ENCODE results near the gene NPHP4. TPM values are rescaled to one million over a fixed set of nuclear protein-coding genes. Genes with fewer than 3 reads are reported as not detected.
A peak's percentile ranks its signal among the peaks of the same experiment; 100 is the strongest.

Gene NPHP4
- total RNA-seq, 1 experiment from 2014 or later = 1.9 TPM

DNA sequence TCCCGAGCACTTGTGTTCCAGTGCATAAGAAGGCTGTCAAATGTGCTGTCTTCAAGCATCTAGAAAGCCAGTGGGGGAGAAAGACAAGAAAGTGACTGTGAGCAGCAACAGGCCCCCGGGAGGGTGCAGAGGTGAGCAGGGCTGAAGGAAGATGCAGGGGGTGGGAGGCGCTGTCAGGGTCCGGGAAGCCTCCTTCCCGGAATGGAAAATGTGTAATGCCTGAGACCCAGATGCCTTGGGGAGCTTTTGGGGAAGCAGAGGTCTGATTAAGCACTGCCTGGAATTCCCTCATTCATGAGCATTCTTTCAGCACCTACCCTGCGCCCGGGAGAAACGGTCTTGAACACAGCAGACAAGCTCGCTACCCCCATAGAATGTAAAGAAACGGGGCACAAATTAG is 1.3 kb downstream of the NPHP4 start:
- no peak for DNase-seq (ENCODE audit: low spot score)

DNA sequence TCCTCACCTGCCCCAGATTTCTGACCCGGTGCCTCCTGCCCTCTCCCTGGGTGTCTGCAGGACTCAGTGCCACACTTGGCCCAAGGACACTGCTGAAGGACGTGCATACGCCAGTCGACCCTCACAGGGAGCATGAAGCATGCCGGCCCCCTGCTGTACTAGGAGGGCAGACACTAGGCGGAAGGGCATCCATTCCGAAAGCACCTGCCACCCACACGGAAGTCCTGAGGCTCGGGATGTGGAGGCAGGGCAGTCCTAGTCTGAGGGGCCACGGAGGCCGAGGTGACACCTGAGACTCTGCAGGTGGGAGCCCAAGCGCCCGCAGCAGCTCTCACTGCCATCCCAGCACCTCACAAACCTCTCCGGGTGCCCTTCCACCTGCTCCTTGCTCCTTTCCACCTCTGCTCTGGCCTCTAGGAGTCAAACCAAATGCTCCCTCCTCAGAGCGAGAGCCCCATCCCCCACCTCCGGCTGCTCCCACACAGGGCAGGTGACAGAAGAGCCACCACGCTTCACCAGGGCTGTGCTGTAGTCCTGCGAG is 2.4 kb downstream of the NPHP4 start:
- DNase-seq (ENCODE audit: low spot score) = no peak

DNA sequence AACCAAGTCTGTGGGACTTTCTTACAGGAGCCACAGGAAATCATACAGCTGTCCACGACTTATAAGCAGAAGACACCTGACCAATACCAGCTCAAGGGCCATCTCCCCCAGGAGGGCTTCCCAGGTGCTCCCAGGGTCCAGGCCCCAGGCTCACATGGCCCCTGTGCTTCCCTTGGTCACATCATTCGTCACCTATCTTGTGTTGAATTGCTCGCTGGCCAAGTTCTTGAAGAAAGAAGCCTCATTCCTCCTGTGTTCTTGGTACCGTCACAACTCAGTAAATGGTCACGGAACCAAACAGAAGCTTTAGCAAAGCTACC is 3.0 kb downstream of the NPHP4 start:
- no peak for DNase-seq (ENCODE audit: low spot score)

DNA sequence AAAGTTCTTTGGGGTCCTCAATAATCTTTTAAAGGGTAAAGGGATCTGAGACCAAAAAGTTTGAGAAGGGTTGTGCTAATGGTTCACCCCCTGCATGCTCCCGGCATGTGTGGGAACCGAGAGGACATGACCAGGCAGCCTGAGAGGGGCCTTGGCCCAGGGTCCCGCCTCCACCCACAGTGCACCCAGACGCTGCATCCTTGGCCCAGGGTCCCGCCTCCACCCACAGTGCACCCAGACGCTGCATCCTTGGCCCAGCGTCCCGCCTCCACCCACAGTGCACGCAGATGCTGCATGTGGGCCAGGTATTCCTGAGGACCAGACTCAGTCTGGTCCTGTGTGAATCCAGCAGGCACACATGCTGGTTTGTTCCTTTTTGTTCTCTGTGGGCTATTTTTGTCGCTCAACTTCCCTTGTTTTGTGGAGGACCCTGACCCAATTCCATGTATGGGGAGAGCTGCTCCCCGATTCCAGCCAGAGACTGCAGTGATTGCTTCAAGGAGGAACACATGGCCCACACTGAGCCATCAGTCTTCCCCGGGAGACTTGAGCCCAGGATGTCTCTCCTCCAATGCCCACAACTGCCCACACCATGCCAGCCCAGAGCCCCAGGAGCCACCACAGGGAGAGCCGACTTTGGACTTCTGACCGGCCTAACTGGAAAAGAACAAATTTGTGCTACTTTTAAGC is 3.5 kb downstream of the NPHP4 start:
- no peak for DNase-seq (ENCODE audit: low spot score)

DNA sequence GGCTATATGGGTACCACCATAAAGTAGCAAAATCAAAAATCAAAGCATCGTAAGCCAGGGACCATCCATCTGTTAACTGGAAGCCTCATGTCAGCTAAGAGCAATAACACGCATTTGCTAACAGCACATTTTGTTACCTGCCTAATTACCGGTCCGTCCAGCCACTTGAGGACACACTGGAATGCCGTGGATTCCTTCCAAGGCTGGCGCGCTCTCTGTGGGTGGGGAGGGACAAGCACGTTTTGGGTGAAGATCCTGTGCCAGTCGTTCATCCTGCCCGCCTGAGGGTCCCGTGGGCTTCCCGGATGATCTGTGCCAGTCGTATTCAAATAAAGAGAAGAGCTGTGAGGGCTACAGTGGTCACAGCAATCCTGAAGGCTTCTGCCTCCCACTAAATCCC is 6.2 kb downstream of the NPHP4 start:
- no peak for DNase-seq (ENCODE audit: low spot score)

DNA sequence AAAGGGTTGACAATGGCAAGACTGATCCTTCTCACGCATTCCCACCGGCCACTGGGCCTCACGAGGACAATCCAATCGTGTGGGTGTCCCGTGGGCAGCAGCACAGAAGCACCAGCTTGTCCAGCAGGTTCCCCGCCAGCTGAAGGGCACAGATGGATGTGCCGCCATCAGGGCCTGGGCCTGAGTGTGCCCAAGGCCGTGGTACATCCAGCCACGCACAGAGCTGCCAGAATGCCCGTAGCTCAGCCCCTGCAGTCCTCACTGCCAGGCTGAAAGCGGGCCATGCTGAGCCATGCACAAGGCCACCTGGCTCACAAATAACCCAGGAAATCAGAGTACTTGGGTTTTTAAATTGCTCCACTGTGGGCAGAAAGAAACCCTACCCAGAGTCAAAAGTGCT is 7.0 kb downstream of the NPHP4 start:
- DNase-seq (ENCODE audit: low spot score) = no peak

DNA sequence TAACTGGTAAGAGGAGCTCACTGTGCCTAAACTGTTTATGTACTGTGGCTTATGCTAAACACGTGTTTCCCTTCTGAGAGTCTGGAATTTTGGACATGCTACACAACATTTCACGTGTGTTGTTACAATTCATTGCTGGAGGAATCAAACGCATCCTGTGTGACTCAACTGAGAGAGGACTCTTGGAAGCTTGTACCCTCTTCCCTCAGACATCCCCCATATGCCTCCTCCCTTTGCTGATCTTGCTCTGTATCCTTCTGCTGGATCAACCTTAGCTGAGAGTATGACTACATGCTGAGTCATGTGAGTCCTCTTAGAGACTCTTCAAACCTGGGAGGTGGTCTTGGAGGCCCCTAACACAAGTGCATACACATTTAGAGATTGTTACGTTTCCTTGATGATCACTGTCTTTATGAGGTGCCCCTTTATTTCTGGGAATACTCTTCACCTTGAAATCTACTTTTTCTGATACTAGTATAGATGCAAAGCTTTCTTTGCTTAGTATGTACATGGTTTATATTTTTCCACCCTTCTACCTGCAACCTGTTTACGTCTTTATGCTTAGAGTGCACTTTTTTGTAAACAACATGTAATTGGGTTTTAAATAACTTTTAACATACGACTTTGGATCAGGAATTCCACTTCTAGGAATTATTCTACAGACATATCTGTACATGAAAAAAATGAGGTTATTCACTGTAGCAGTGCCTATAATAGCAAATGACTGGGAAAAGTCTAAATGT is 8.7 kb downstream of the NPHP4 start:
- DNase-seq (ENCODE audit: low spot score) = peak; percentile 21

DNA sequence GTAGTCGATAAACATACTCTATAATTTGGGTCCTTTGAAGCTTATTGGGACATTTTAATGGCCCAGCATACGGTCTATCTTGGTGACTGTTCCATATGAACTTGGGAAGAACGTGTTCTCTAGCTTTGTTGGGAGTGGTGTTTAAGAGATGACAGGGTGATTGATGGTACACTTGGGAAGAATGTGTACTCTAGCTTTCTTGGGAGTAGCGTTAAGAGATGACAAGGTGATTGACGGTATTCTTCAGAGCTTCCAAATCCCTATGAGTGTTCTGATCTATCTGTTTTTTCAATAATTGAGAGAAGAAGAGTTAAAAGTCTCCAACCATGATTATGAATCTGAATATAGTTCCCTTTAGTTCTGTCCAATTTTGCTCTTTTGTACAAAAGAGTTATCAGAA is 9.4 kb downstream of the NPHP4 start:
- no peak for DNase-seq (ENCODE audit: low spot score)

DNA sequence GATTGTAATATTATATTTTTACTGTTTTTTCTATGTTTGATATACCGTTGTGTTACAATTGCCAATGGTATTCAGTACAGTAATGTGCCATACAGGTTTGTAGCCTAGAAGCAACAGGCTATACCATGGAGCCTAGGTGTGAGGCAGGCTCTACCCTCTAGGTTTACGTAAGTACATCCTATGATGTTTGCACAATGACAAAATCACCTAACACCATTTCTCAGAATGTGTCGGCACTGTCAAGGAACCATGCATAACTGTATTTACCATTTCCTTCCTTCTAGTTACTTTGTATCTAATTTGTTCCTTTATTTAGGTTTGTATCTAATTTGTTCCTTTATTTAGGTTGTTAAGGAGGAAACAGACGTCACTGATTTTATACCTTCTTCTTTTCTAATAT is 9.9 kb downstream of the NPHP4 start:
- DNase-seq (ENCODE audit: low spot score) = no peak

DNA sequence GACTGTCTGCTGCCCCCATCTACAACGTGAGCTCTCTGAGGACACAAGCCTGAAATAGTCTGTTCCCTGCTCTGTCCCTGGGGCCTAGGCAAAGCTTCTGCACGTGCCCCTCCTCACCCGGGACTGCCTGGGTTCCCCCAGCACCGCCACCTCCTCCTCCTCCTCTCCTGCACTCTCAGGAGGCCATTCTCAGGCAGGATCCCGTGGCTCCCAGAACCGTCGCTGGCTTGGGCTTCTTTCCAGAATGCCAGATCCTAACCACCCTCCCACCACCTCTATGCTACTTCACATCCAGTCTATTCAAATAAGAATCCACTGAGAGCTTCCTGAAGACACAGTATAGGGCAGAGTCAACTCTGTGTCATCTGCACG is 11.2 kb downstream of the NPHP4 start:
- DNase-seq (ENCODE audit: low spot score) = no peak

DNA sequence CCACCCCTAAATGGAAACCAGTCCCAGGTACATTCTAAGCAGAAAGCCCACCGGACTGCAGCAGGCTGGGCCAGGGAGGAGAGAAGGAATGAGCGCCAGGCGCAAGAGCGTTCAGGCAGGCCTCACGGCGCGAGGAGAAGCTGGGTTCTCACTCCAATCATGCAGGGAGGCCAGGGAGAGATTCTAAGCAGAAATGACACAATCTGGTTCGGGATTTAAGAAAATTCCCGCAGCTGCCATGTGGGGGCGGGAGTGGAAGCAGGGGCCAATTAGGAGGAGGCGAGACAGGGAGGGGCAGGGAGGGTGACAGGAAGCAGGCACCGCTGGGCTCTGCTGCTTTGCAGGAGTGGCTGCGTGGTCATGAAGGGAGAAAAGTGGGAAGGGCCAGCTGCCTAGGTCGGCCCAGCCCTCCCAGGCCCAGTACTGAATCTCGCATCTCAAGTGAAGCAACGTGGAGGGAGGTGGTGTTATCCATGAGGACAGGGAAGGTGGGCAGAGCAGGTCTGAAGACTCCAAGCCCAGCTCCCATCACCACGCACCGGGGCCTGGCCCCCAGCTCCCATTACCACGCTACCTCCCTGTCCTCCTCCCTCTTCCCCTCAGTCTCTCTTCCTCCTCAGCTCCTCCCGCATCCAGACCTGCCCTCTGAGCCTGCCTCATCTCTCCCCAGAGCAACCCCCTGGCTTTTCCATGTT is 11.8 kb downstream of the NPHP4 start:
- peak; percentile 63 for DNase-seq (ENCODE audit: low spot score)

DNA sequence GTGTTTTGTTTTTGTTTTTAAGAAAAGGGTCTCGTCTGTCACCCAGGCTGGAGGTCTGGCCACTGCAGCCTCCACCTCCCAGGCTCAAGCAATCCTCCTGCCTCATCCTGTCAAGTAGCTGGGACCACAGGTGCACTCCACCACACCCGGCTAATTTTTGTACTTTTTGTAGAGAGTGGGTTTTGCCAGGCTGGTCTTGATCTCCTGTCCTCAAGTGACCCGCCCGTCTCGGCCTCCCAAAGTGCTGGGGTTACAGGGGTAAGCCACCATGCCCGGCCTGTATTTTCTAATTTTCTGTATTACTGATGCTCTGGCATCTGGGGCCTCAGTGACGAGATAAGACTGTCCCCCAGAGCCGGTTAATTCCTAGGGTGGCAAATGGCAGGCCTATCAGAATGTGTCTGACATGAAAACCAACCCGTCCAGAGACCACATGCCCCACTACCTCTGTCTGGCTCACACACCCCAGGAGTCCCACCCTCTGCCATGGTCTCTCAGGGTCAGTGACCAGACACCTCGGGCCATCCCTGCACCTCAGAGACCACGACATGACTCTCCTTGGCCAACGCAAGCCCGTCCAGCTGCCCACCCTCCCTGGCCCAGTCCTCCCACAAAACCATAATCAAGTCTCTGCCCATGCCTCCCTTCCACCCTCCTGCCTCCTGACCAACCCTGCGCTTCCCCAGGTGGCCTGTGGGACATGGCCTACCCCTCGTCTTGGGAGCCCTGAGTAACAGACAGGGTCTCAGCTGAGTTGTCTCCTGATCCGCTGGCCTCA is 12.5 kb downstream of the NPHP4 start:
- no peak for DNase-seq (ENCODE audit: low spot score)

DNA sequence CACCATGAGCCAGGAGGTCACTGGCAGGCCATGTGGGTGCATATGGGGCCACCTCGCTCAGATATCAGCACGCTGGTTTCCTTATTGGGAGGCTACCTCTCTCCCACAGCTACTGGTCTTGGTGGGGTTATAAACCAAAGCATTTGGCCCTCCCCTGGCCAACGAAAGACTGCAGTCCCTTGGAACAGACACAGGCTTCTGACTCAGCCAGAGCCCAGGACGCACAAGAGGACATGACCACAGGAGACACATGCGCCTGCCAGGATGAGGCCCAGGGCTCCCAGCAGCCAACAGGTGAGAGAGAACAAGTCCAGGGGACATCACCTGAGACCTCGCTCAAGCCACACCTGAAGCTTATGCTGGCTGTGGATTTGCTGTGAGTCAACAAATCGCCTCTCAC is 13.8 kb downstream of the NPHP4 start:
- no peak for DNase-seq (ENCODE audit: low spot score)

DNA sequence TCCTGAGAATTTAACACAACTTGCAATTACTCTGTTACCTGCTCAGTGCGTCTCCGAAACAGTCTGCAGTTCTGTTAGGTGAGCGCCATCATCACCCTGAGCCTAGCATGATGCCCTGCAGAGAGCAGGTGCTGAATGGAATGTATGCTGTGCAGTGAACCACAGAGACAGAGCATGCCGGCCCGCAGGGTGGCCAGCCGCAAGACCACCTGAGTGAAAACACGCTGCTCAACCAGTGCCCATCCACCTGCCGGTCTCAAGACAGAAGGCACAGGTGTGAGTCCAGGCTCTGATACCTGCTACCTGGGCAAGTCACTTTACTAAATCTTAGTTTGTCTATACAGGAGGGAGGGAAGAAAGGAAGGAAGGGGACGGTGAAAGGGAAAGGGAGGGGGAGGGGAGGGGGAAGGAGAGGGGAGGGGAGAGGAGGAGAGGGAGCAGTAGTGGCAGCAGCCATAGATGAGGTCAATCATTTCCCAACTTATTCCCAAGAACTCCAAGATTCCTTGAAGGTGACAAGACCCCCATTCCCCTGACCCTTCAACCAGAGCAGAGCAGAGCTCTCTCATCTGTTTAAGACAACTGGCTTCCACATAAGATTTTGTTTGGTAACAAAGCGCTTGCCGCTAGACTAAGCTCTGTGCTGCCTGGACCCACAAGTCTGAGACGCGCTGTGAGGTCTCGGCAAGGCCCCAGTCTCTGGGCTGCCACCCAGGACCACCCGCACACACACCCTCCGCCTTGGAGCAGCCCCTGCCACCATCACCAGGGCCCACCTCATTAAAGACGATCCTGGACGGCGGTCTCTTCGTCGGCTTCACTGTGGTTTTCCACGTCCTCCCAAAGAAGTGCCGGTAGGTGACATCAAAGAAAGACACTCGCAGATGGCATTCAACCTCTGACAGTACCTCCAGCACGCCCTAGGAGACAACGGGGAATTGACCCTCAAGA is 14.5 kb downstream of the NPHP4 start:
- no peak for DNase-seq (ENCODE audit: low spot score)

DNA sequence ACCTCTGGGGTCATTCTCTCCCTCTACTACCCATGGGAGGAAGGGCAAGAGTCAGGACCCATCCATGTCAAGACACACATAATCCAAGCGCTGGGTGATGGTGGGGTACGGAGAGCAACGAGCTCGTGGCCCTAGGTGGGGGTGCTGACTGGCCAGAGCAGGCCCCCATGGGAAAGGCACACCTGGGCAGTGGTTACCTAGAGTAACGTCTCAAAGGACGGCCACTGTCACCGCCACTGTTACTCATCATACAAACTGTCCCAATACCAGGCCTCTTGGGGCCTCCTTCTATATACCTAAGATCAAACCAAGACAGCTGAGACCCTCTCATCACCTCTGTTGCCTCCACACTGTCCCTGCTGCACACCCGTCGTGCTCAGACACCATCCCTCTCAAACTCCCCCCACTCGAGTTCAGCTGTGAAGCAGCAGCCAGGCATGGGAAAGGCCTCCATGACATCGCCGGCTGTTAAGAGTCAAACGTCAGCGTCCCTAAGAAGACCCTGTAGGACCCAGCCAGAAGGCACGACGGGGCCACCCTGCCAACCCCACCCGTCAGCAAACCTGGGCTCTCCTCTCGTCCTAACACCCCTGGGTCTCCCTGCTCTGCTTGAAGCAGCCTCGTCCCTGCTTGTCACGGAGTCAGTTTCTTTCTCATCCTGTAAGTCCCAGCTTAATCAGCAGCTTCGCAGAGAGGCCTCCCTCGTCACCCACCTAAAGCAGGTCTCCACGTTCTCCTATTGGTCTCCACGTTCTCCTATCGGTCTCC is 15.3 kb downstream of the NPHP4 start:
- no peak for DNase-seq (ENCODE audit: low spot score)

DNA sequence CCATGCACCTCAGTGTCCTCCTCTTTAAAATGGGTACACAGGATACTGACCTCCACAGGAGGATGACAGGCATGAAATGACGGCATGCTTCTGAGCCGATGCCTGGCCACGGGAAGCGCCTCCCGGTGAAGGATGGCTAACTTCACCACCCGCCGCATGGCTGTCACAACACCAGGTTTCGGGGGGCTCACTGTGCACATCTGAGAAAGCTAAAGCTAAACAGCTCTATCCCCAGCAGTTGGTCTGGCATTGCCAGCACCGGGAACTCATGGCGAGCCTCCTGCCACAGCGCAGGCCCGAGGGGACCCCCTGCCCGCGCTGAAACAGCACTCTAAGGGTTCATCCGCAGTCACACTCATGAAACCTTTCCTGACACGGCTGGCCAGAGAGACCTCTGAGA is 16.0 kb downstream of the NPHP4 start:
- no peak for DNase-seq (ENCODE audit: low spot score)

DNA sequence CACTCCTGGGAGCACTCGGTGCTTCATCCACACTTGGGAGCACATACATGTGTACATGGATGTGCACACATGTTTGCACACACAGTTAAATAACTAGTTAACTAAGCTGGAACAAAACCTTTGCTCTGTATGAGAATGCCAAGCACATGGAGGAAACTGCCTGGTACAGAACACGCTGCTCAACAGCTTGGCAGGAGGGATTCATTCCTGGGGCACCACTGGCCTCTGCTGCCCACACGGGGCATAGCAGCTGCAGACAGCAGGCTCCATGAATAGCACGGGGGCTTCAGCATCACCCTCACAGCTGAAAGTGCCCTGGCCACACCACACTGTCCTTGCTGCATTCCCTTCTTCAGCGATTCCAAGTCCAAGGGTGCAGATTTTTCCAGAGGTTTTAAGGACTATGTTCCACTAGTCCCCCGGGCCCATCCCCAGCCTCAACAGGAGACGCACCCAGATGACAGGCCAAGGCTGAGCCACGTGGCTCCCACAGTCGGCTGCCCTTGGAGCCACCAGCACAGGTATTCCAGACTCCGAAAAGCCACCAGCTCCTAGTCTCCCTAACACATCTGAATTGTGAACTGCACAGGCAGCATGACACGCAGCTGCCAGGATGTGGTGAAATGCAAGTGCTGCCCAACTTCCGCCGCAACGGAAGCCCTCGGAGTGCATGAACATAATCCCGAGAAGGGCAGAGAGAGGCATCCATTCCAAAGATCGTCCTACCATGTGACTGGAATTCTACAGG is 16.9 kb downstream of the NPHP4 start:
- no peak for DNase-seq (ENCODE audit: low spot score)

DNA sequence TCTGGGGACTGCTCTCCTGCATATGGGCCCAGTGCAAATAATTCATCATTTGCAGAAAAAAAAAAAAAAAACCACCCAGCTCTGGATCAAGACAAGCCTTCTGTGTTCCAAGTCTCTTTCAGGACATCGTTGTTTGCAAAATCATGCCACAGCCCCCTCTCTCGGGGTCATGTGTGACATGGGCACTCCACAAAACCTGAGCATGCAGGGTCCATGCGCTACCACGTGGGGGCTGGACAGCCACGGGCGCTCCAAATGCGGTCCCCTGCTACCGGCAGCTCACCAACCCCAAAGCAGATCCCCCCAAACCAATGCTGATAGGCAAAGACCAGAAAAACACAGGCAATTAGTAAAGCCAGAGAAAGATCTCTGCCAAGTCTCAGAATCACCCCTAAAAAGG is 17.6 kb downstream of the NPHP4 start:
- no peak for DNase-seq (ENCODE audit: low spot score)

DNA sequence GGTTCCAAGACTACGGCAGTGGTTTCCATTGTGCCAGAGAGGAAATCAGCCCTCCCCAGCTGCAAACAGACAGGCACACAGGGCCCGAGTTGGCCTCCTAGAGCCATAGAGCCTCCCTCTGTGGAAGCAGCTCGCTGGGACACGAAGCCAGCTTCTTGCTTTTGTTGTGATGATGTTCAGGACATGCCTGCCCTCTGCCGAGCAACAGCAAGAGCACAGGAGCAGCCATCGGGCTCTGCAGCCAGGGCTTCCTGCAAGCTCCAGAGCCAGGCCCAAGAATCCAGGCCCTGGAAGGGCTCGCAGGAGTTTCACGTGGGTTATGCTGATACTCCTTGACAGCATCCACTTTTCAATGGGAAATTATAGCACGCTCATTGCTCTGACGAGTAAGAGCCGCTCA is 18.5 kb downstream of the NPHP4 start:
- DNase-seq (ENCODE audit: low spot score) = no peak

DNA sequence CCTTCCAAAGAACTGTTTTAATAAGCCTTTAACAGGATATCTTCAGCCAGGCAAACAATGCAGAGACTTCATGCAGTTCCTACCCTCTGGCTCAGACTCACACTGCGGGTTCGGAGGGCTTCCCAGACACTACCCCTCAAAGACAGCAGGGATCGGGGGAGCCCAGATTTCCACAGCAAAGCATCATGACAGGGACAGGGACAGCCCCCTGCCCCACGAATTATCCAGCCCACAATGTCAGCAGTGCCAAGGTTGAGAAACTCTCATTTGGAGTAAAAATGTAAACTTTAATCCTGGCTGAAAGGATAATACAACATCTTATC is 20.1 kb downstream of the NPHP4 start:
- DNase-seq (ENCODE audit: low spot score) = no peak
